ENCODE results near the gene HCN4. TPM values are rescaled to one million over a fixed set of nuclear protein-coding genes. Genes with fewer than 3 reads are reported as not detected.

The HCN4 gene
- total RNA-seq, 1 experiment from 2014 or later = 0.09 TPM

GRCh38 chr15:73394782-73395181 lies 26.0 kb upstream of the HCN4 start:
- no peak overlapping the region for H3K4me3 ChIP-seq (ENCODE audit: low read depth, low read length, poor library complexity, severe bottlenecking)
- H3K9me3 ChIP-seq (ENCODE audit: low read depth, low read length, poor library complexity, severe bottlenecking) = no peaks in the 10 kb centered on the region
- POLR2A ChIA-PET (ENCODE audit: low non-redundant PET) = no interaction called here
- peaks cover 21% of the 10 kb centered on the region for H3K27me3 ChIP-seq (replicated peaks; ENCODE audit: insufficient read depth, low read depth, low read length, poor library complexity)
- intact Hi-C loops (cut with micrococcal nuclease; ENCODE audit: unreplicated experiment) = no loop called here
- H3K36me3 ChIP-seq (ENCODE audit: insufficient read depth, low read length, poor library complexity, severe bottlenecking) = no peaks in the 10 kb centered on the region
- no TSS peak for BruUV-seq (replicated peaks)
- no peaks in the 10 kb centered on the region for H3K4me1 ChIP-seq (ENCODE audit: insufficient read depth, low read length, poor library complexity, severe bottlenecking)
- no peak for DNase-seq (ENCODE audit: low spot score)
- no peak overlapping the region for H3K27ac ChIP-seq (ENCODE audit: low read depth, low read length, poor library complexity, severe bottlenecking)
- CTCF ChIA-PET = no interaction called here
- TF ChIP-seq EZH2 (IDR thresholded peaks at IDR 0.05; ENCODE audit: borderline replicate concordance, low read depth, low read length, poor library complexity, severe bottlenecking) (no peak), CTCF (conservative IDR thresholded peaks at IDR 0.05; ENCODE audit: low read depth, low read length) (no peak)

GRCh38 chr15:73393336-73393735 lies 24.6 kb upstream of the HCN4 start:
- BruUV-seq (replicated peaks) = no TSS peak
- TF ChIP-seq EZH2 (IDR thresholded peaks at IDR 0.05; ENCODE audit: borderline replicate concordance, low read depth, low read length, poor library complexity, severe bottlenecking) = no peak
- no peak for TF ChIP-seq CTCF (conservative IDR thresholded peaks at IDR 0.05; ENCODE audit: low read depth, low read length)
- POLR2A ChIA-PET (ENCODE audit: low non-redundant PET) = no interaction called here
- no peaks in the 10 kb centered on the region for H3K36me3 ChIP-seq (ENCODE audit: insufficient read depth, low read length, poor library complexity, severe bottlenecking)
- H3K4me1 ChIP-seq (ENCODE audit: insufficient read depth, low read length, poor library complexity, severe bottlenecking) = no peaks in the 10 kb centered on the region
- peaks cover 21% of the 10 kb centered on the region for H3K27me3 ChIP-seq (replicated peaks; ENCODE audit: insufficient read depth, low read depth, low read length, poor library complexity)
- intact Hi-C loops (cut with micrococcal nuclease; ENCODE audit: unreplicated experiment) = no loop called here
- CTCF ChIA-PET = no interaction called here
- no peak overlapping the region for H3K4me3 ChIP-seq (ENCODE audit: low read depth, low read length, poor library complexity, severe bottlenecking)
- no peak overlapping the region for H3K27ac ChIP-seq (ENCODE audit: low read depth, low read length, poor library complexity, severe bottlenecking)
- H3K9me3 ChIP-seq (ENCODE audit: low read depth, low read length, poor library complexity, severe bottlenecking) = no peaks in the 10 kb centered on the region
- DNase-seq (ENCODE audit: low spot score) = no peak

GRCh38 chr15:73392025-73392424 lies 23.3 kb upstream of the HCN4 start:
- DNase-seq (ENCODE audit: low spot score) = no peak
- intact Hi-C loops (cut with micrococcal nuclease; ENCODE audit: unreplicated experiment) = no loop called here
- Histone ChIP-seq H3K4me3 (ENCODE audit: low read depth, low read length, poor library complexity, severe bottlenecking) (no peak overlapping the region), H3K4me1 (ENCODE audit: insufficient read depth, low read length, poor library complexity, severe bottlenecking) (no peaks in the 10 kb centered on the region), H3K27ac (ENCODE audit: low read depth, low read length, poor library complexity, severe bottlenecking) (no peak overlapping the region), H3K9me3 (ENCODE audit: low read depth, low read length, poor library complexity, severe bottlenecking) (no peaks in the 10 kb centered on the region), H3K27me3 (replicated peaks; ENCODE audit: insufficient read depth, low read depth, low read length, poor library complexity) (peaks cover 21% of the 10 kb centered on the region), H3K36me3 (ENCODE audit: insufficient read depth, low read length, poor library complexity, severe bottlenecking) (no peaks in the 10 kb centered on the region)
- POLR2A ChIA-PET (ENCODE audit: low non-redundant PET) = no interaction called here
- CTCF ChIA-PET = no interaction called here
- TF ChIP-seq CTCF (conservative IDR thresholded peaks at IDR 0.05; ENCODE audit: low read depth, low read length) = no peak
- TF ChIP-seq EZH2 (IDR thresholded peaks at IDR 0.05; ENCODE audit: borderline replicate concordance, low read depth, low read length, poor library complexity, severe bottlenecking) = no peak
- no TSS peak for BruUV-seq (replicated peaks)

Measured in A673 (cell line).